K562 (cell line): ENCODE data around the gene ATXN7. TPM values are rescaled to one million over a fixed set of nuclear protein-coding genes. Genes with fewer than 3 reads are reported as not detected.

Source experiments
- ATAC-seq: fragments of 200-7000 bp; cut with Tn5 transposase; 3 replicates; pipeline ENCODE4 v1.9.1; 2020; ENCODE audit warnings: moderate library complexity
- BruUV-seq: library from RNA; stranded (reverse); fragments of 400-500 nt; replicated peaks from 2 replicates; lab custom pipeline; 2021; lab: Mats Ljungman, UMichigan
- CTCF ChIA-PET: fragments of 300-600 bp; formaldehyde crosslinking; extraction: SDS; loops from one replicate; lab custom pipeline; 2021; ENCODE audit warnings: low intra/inter-chr PET ratio; lab: Yijun Ruan, JAX
- POLR2A ChIA-PET: fragments of 300-600, 350-650 bp; sonication (Branson Sonifier 250); formaldehyde crosslinking; extraction: SDS; loops from one replicate; lab custom pipeline; 2021; ENCODE audit warnings: antibody characterized with exemption, inconsistent platforms; lab: Yijun Ruan, JAX
- DNase-seq, 4 experiments: peaks; one replicate each; pipeline versions ENCODE4 v3.0.0 to v3.0.0-alpha.2; 2011 to 2018; ENCODE audit warnings: low spot score in 3 of 4, mixed read lengths in 3 of 4; ENCODE audit errors: extremely low read depth in 1 of 4
- FAIRE-seq: peaks from 2 replicates; lab custom pipeline; 2011; peaks lifted over from hg19 to GRCh38; lab: Jason Lieb, UNC
- H2AFZ ChIP-seq: 2 replicates; pipeline ENCODE4 v1.6.0; 2011; ENCODE audit warnings: low read depth, low read length, control low read depth, inconsistent platforms
- H3K27ac ChIP-seq: fragments of 200-600 bp; 3 replicates; pipeline ENCODE4 v1.8.0; 2011; ENCODE audit warnings: low read depth, mild to moderate bottlenecking, control low read depth, inconsistent platforms, low read length, moderate library complexity, mixed read lengths; ENCODE audit errors: extremely low read depth
- H3K27me3 ChIP-seq, 2 experiments: fragments of 300-600 bp in 1 of 2; 2 replicates in 1 of 2; 3 replicates in 1 of 2; pipeline versions ENCODE4 v1.6.0 to v1.8.0; 2011; ENCODE audit warnings: inconsistent platforms in 2 of 2, low read length in 2 of 2, mild to moderate bottlenecking in 1 of 2, mixed read lengths in 1 of 2, moderate library complexity in 1 of 2; ENCODE audit not compliant: control insufficient read depth in 2 of 2, insufficient read depth in 2 of 2
- H3K36me3 ChIP-seq: fragments of 300-600 bp; 3 replicates; pipeline ENCODE4 v1.8.0; 2011; ENCODE audit warnings: mild to moderate bottlenecking, low read length, inconsistent platforms; ENCODE audit not compliant: control insufficient read depth, insufficient read depth
- H3K4me1 ChIP-seq, 2 experiments: fragments of 200-600 bp in 1 of 2; replicated peaks in 1 of 2; 2 replicates in 1 of 2; 3 replicates in 1 of 2; pipeline versions ENCODE4 v1.5.1 to v1.8.0; 2011; ENCODE audit warnings: inconsistent platforms in 2 of 2, low read length in 2 of 2, mild to moderate bottlenecking in 1 of 2, mixed read lengths in 1 of 2, moderate library complexity in 1 of 2; ENCODE audit not compliant: control insufficient read depth in 2 of 2, insufficient read depth in 2 of 2
- H3K4me2 ChIP-seq: 2 replicates; pipeline ENCODE4 v1.6.1; 2011; ENCODE audit warnings: low read length, control low read depth, inconsistent platforms, mixed read lengths; ENCODE audit not compliant: insufficient read depth
- H3K4me3 ChIP-seq: fragments of 200-600 bp; sonication (generic), shearing (Covaris generic); 2 replicates; pipeline ENCODE4 v1.5.1; 2016; ENCODE audit warnings: control low read depth, inconsistent platforms
- H3K79me2 ChIP-seq: fragments of 200-600 bp; 3 replicates; pipeline ENCODE4 v1.8.0; 2011; ENCODE audit warnings: low read length, inconsistent platforms; ENCODE audit not compliant: control insufficient read depth, insufficient read depth
- H3K9ac ChIP-seq, 2 experiments: 2 replicates each; pipeline versions ENCODE4 v1.6.0 to v1.6.1; 2011; ENCODE audit warnings: low read depth in 2 of 2, low read length in 2 of 2, control low read depth in 1 of 2, inconsistent platforms in 1 of 2, mild to moderate bottlenecking in 1 of 2, mixed read lengths in 1 of 2; ENCODE audit not compliant: insufficient read depth in 1 of 2
- H3K9me1 ChIP-seq: one replicate; pipeline ENCODE4 v1.6.0; 2011; ENCODE audit warnings: inconsistent platforms, mild to moderate bottlenecking, low read length, moderate library complexity; ENCODE audit not compliant: control insufficient read depth, insufficient read depth
- H3K9me3 ChIP-seq: replicated peaks from 2 replicates; pipeline ENCODE4 v1.5.1; 2011; ENCODE audit warnings: low read depth, low read length, inconsistent platforms; ENCODE audit not compliant: control insufficient read depth, insufficient read depth
- H4K20me1 ChIP-seq: replicated peaks from 2 replicates; pipeline ENCODE4 v1.6.1; 2011; ENCODE audit warnings: low read length, inconsistent platforms, mixed read lengths; ENCODE audit not compliant: control insufficient read depth, insufficient read depth
- C11orf30 ChIP-seq: fragments of 450-650 bp; IDR thresholded peaks from 2 replicates; pipeline ENCODE4 v1.6.1; 2016; ENCODE audit warnings: low read depth, mild to moderate bottlenecking
- MAFF ChIP-seq: IDR thresholded peaks from 2 replicates; pipeline ENCODE4 v1.6.1; 2012; ENCODE audit warnings: low read length, improper control_type of control experiment
- MAFG ChIP-seq: fragments of 450-650 bp; conservative IDR thresholded peaks from 2 replicates; pipeline ENCODE4 v1.6.1; 2016; ENCODE audit warnings: missing genetic modification characterization, missing compliant biosample characterization
- MAFK ChIP-seq: IDR thresholded peaks from 2 replicates; pipeline ENCODE4 v1.6.1; 2011; ENCODE audit warnings: low read length, improper control_type of control experiment
- ZNF174 ChIP-seq: fragments of 250-450 bp; sonication (Bioruptor Pico); IDR thresholded peaks from 2 replicates; pipeline ENCODE4 v1.4.0; 2020; ENCODE audit warnings: mild to moderate bottlenecking
- ZNF316 ChIP-seq: fragments of 450-650 bp; IDR thresholded peaks from 2 replicates; pipeline ENCODE4 v1.6.1; 2016
- ZZZ3 ChIP-seq: fragments of 450-650 bp; IDR thresholded peaks from 2 replicates; pipeline ENCODE4 v1.6.1; 2016; ENCODE audit warnings: antibody characterized with exemption, mild to moderate bottlenecking, moderate library complexity
- WGBS: fragments of 100-300 bp; shearing (Covaris generic); methylation state at CpG from one replicate; pipeline ENCODE4 v1.1.6; 2016; ENCODE audit warnings: low coverage, mixed read lengths; ENCODE audit not compliant: insufficient coverage; ENCODE audit errors: missing lambda C conversion rate; 5-methylcytosine and 5-hydroxymethylcytosine counted together
- in situ Hi-C: fragments of 300-500 bp; cut with MboI; formaldehyde crosslinking; loops from 4 replicates; pipeline ENCODE4 v1.15.0; 2018; ENCODE audit warnings: inconsistent platforms, mixed read lengths
- intact Hi-C: fragments of 100-400 bp; cut with micrococcal nuclease; formaldehyde crosslinking; loops from 2 replicates; pipeline ENCODE4 v1.14.2; 2022
- polyA plus RNA-seq, 8 experiments: library from polyadenylated mRNA; depleted of rRNA in 4 of 8; stranded (reverse) in 5 of 8; unstranded in 3 of 8; fragments of >200 nt; fragmentation: Nextera tagmentation in 2 of 8; fragmentation: Illumina TruSeq in 1 of 8; extraction: Ambion mirVana in 2 of 8; extraction: Trizol in 1 of 8; gene quantifications; 2 replicates each; pipeline versions ENCODE4 v1.2.1 to v1.2.3, GENCODE V29; 2011 to 2014; ENCODE audit warnings: inconsistent platforms in 1 of 8, missing spikeins in 1 of 8
- total RNA-seq, 7 experiments: library from RNA; depleted of rRNA in 6 of 7; stranded (reverse); fragments of >200 nt in 6 of 7; fragmentation: Illumina TruSeq in 2 of 7; extraction: Trizol in 2 of 7; gene quantifications; 2 replicates each; pipeline versions ENCODE4 v1.2.1 to v1.2.3, GENCODE V29; 2011 to 2021; ENCODE audit warnings: low replicate concordance in 1 of 7
- TF ChIP-seq, protein P1 (sequence below), 3 experiments: fragments of 200-800 bp in 1 of 3; fragments of 250-450 bp in 1 of 3; fragments of 450-650 bp in 1 of 3; sonication (Bioruptor Pico) in 1 of 3; sonication (Bioruptor generic) in 1 of 3; formaldehyde crosslinking in 1 of 3; IDR thresholded peaks; 2 replicates each; pipeline versions ENCODE4 v1.6.1 to v1.8.0; 2016 to 2022; ENCODE audit warnings: mild to moderate bottlenecking in 2 of 3, missing genetic modification characterization in 2 of 3, missing compliant biosample characterization in 1 of 3, moderate library complexity in 1 of 3

The ATXN7 gene
- total and polyA plus RNA-seq, 9 of the 15 experiments (the other 6 are each of a cell fraction or from before 2014, with no cell fraction given), result 0.41 to 9.2 (median 6.7) TPM

DNA sequence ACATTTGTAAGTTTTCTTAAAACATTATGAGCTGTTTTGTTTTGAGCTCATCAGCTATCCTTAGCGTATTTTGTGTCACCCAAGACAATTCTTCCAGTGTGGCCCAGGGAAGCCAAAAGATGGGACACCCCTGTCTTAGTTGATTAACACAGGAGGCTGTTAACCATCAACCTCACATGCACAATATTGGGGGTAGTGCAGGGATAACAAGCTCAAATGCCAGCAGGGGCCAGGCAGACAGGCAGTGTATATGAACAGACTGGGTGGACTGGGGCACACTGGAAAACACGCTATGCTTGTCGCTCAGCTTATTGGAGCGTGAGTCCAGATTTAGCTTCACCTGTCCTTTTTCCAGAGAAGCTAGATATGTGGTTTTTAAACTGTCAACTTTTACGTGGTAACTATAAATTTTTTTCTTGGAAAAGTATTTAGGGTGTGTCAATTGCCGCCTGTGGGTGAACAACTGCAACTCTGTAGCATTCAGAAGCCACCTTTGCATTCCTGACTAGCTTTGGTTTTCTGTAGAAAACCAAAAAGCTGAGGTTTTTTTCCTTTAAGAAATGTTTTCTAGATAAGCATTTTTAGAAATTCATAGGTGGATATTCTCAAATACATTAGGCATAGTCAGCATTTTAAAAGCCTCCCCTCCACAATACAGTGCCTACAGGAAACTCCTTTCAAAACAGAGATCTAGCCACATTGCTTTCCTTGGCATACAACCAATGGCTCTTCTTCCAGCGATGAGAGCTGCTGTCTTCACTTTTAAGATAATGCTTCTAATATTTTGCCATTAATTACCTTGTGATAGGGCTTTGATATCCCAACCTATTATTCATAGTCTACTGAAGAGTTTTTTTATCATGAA lies 145.1 kb downstream of the ATXN7 start:
- intact Hi-C loops, result no loop called here
- Histone ChIP-seq H4K20me1 (no peaks in the 10 kb centered on the region), H3K27me3 (no peaks in the 10 kb centered on the region), H3K9me1 (no peaks in the 10 kb centered on the region), H3K9me3 (no peaks in the 10 kb centered on the region), H3K4me2 (no peak overlapping the region), H3K36me3 (peaks cover 97% of the 10 kb centered on the region), H3K27ac (no peak overlapping the region), H2AFZ (no peak overlapping the region), H3K4me1 (peaks cover 0 to 3% of the 10 kb centered on the region in 2 experiments; a peak in 2 of 5 replicates), H3K9ac (no peak overlapping the region), H3K79me2 (peaks cover 19% of the 10 kb centered on the region), H3K4me3 (no peak overlapping the region)
- in situ Hi-C loops, result no loop called here
- DNase-seq, result no peak
- 34% methylated on average over 4 of the region's 7 CpGs for WGBS
- CTCF ChIA-PET, result no interaction called here
- peak; percentile 23; the same call in 1 of the 3 replicates for ATAC-seq
- peak; percentile 59; the same call in 1 of the 2 replicates for TF ChIP-seq MAFF
- TF ChIP-seq, protein P1, sequence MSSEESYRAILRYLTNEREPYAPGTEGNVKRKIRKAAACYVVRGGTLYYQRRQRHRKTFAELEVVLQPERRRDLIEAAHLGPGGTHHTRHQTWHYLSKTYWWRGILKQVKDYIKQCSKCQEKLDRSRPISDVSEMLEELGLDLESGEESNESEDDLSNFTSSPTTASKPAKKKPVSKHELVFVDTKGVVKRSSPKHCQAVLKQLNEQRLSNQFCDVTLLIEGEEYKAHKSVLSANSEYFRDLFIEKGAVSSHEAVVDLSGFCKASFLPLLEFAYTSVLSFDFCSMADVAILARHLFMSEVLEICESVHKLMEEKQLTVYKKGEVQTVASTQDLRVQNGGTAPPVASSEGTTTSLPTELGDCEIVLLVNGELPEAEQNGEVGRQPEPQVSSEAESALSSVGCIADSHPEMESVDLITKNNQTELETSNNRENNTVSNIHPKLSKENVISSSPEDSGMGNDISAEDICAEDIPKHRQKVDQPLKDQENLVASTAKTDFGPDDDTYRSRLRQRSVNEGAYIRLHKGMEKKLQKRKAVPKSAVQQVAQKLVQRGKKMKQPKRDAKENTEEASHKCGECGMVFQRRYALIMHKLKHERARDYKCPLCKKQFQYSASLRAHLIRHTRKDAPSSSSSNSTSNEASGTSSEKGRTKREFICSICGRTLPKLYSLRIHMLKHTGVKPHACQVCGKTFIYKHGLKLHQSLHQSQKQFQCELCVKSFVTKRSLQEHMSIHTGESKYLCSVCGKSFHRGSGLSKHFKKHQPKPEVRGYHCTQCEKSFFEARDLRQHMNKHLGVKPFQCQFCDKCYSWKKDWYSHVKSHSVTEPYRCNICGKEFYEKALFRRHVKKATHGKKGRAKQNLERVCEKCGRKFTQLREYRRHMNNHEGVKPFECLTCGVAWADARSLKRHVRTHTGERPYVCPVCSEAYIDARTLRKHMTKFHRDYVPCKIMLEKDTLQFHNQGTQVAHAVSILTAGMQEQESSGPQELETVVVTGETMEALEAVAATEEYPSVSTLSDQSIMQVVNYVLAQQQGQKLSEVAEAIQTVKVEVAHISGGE (CRISPR knock-in tag; IDR thresholded peaks at IDR 0.05), result peak in 1 of 3 experiments; percentile 88; a peak in 2 of 6 replicates
- no peak for TF ChIP-seq ZZZ3
- TF ChIP-seq C11orf30, result peak; percentile 58; the same call in 1 of the 2 replicates
- TF ChIP-seq ZNF316, result peak; percentile 80
- no peak for TF ChIP-seq ZNF174 (CRISPR knock-in tag)
- TF ChIP-seq MAFG, result 0 out of 2 replicates have a peak, but pooled peaks have one; percentile 41
- peak; percentile 41; the same call in 1 of the 2 replicates for TF ChIP-seq MAFK
- no peak for FAIRE-seq
- BruUV-seq, result no TSS peak
- POLR2A ChIA-PET, result interaction anchor here (0.8 to 2.1 kb wide), 3 partner anchors 9 to 13 kb away, joined by 5 to 10 read pairs (median 6); no protein-coding TSS in a partner anchor
